OCI-LY3 (cell line): ENCODE data around the gene ADCY9.

ENCODE experiments used
- H2AFZ ChIP-seq: fragments of 200-600, 300-600 bp; shearing (Covaris generic); 2 replicates; pipeline ENCODE4 v1.6.0; 2014; ENCODE audit warnings: antibody characterized with exemption, low read depth, low read length
- H3K27ac ChIP-seq: fragments of 200-600, 300-600 bp; sonication (generic); 2 replicates; pipeline ENCODE4 v1.5.1; 2014; ENCODE audit warnings: mild to moderate bottlenecking, low read length, moderate library complexity, mixed read lengths
- H3K27me3 ChIP-seq: fragments of 200-600, 300-600 bp; sonication (generic); 2 replicates; pipeline ENCODE4 v1.6.1; 2014; ENCODE audit warnings: low read depth, low read length, mixed read lengths
- H3K36me3 ChIP-seq: fragments of 200-600, 300-600 bp; sonication (generic); replicated peaks from 2 replicates; pipeline ENCODE3; 2014; ENCODE audit warnings: low read depth, low read length, mixed read lengths
- H3K4me1 ChIP-seq: fragments of 300-600, 200-600 bp; sonication (generic); 2 replicates; pipeline ENCODE4 v1.6.1; 2014; ENCODE audit warnings: low read length, mixed read lengths
- H3K4me2 ChIP-seq: fragments of 200-600, 300-600 bp; sonication (generic); 2 replicates; pipeline ENCODE4 v1.6.1; 2014; ENCODE audit warnings: low read length, mixed read lengths
- H3K4me3 ChIP-seq: fragments of 300-600, 200-600 bp; sonication (generic); 2 replicates; pipeline ENCODE4 v1.5.1; 2014; ENCODE audit warnings: antibody characterized with exemption, mild to moderate bottlenecking, low read length, moderate library complexity
- H3K79me2 ChIP-seq: fragments of 300-600, 200-600 bp; shearing (Covaris generic); 2 replicates; pipeline ENCODE4 v1.6.1; 2014; ENCODE audit warnings: mild to moderate bottlenecking, low read length, mixed read lengths
- H3K9ac ChIP-seq: fragments of 300-600, 200-600 bp; shearing (Covaris generic); 2 replicates; pipeline ENCODE4 v1.6.0; 2014; ENCODE audit warnings: mild to moderate bottlenecking, low read length, moderate library complexity
- H3K9me3 ChIP-seq: fragments of 200-600, 300-600 bp; shearing (Covaris generic); 2 replicates; pipeline ENCODE4 v1.6.1; 2014; ENCODE audit warnings: low read length, mixed read lengths; ENCODE audit not compliant: insufficient read depth
- H4K20me1 ChIP-seq: fragments of 200-600, 300-600 bp; sonication (generic); 2 replicates; pipeline ENCODE4 v1.6.1; 2016; ENCODE audit warnings: low read length, mixed read lengths; ENCODE audit not compliant: insufficient read depth
- CTCF ChIP-seq: fragments of 200-600, 300-600 bp; sonication (generic); IDR thresholded peaks from 2 replicates; pipeline ENCODE4 v1.5.1; 2014; ENCODE audit warnings: antibody characterized with exemption, low read length, low read depth
- EZH2phosphoT487 ChIP-seq: fragments of 200-600 bp; shearing (Covaris generic); IDR thresholded peaks from 2 replicates; pipeline ENCODE4 v1.6.1; 2018; ENCODE audit warnings: antibody characterized with exemption, mixed run types, low read depth

ADCY9 gene

GRCh38 chr16:4111748-4112696 lies 4.2 kb downstream of the ADCY9 start:
- H3K27ac ChIP-seq, result no peak overlapping the region
- no peak overlapping the region for H3K9ac ChIP-seq
- H2AFZ ChIP-seq, result no peak overlapping the region
- H4K20me1 ChIP-seq, result no peaks in the 10 kb centered on the region
- no peak overlapping the region for H3K4me3 ChIP-seq
- H3K4me1 ChIP-seq, result no peaks in the 10 kb centered on the region
- H3K79me2 ChIP-seq, result no peaks in the 10 kb centered on the region
- TF ChIP-seq EZH2phosphoT487 (no peak), CTCF (no peak)
- no peaks in the 10 kb centered on the region for H3K9me3 ChIP-seq
- no peaks in the 10 kb centered on the region for H3K36me3 ChIP-seq
- no peak overlapping the region for H3K4me2 ChIP-seq
- H3K27me3 ChIP-seq, result peaks cover 5% of the 10 kb centered on the region

- Histone ChIP-seq H3K4me1 (no peaks in the 10 kb centered on the region), H3K36me3 (no peaks in the 10 kb centered on the region), H3K9me3 (no peaks in the 10 kb centered on the region), H3K9ac (no peak overlapping the region), H4K20me1 (no peaks in the 10 kb centered on the region), H2AFZ (no peak overlapping the region), H3K27ac (no peak overlapping the region), H3K27me3 (peaks cover 5% of the 10 kb centered on the region), H3K79me2 (no peaks in the 10 kb centered on the region), H3K4me3 (no peak overlapping the region), H3K4me2 (no peak overlapping the region)
- no peak for TF ChIP-seq CTCF
- TF ChIP-seq EZH2phosphoT487, result no peak
These were observed 5.6 kb downstream of the ADCY9 start for GRCh38 chr16:4110680-4111079.

GRCh38 chr16:4110065-4110464 lies 6.2 kb downstream of the ADCY9 start:
- Histone ChIP-seq H3K36me3 (no peaks in the 10 kb centered on the region), H3K79me2 (no peaks in the 10 kb centered on the region), H3K4me3 (no peak overlapping the region), H2AFZ (no peak overlapping the region), H3K9ac (no peak overlapping the region), H4K20me1 (no peaks in the 10 kb centered on the region), H3K4me1 (no peaks in the 10 kb centered on the region), H3K4me2 (no peak overlapping the region), H3K9me3 (no peaks in the 10 kb centered on the region), H3K27me3 (peaks cover 5% of the 10 kb centered on the region), H3K27ac (no peak overlapping the region)
- TF ChIP-seq CTCF (no peak), EZH2phosphoT487 (no peak)

DNA sequence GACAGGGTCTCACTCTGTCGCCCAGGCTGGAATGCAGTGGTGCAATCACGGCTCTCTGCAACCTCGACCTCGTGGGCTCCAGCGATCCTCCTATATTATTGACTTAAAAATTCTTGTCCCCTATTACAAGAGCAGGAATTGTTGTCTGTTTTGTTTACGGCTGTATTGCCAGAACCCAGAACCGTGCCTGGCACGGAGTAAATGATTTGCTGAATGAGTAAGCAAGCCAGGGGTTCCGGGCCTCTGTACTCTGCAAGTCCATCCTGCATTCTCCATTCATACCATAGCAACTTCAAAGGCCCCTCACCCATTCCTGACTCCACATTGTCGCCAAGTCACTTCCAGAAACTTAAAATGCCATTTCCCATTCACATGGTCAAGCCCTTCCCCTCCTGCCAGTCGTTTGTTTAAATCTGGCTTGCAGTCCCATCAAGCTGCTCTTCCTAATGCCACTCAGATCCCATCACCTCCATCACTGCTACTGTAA lies 6.9 kb downstream of the ADCY9 start:
- Histone ChIP-seq H3K79me2 (no peaks in the 10 kb centered on the region), H2AFZ (no peak overlapping the region), H3K36me3 (no peaks in the 10 kb centered on the region), H3K9me3 (no peaks in the 10 kb centered on the region), H3K27me3 (peaks cover 5% of the 10 kb centered on the region), H3K27ac (no peak overlapping the region), H3K4me3 (no peak overlapping the region), H3K4me2 (no peak overlapping the region), H4K20me1 (no peaks in the 10 kb centered on the region), H3K9ac (no peak overlapping the region), H3K4me1 (no peaks in the 10 kb centered on the region)
- no peak for TF ChIP-seq CTCF
- no peak for TF ChIP-seq EZH2phosphoT487
